GM21737 (cell line): ENCODE results near the gene TYSND1.
A peak's percentile ranks its signal among the peaks of the same experiment; 100 is the strongest.
"Not testable (repeated sequence)": the region's sequence is repeated elsewhere in the genome, so short reads cannot be mapped to it uniquely, and the experiment has no call there.

Source experiments
- ATAC-seq: cut with Tn5 transposase; IDR thresholded peaks from one replicate; pipeline ENCODE4 v1.9.1; 2021; ENCODE audit warnings: mild to moderate bottlenecking, moderate library complexity; ENCODE audit not compliant: unreplicated experiment

TYSND1 gene

GRCh38 chr10:70146489-70147258, at the start of gene TYSND1:
Gene TYSND1 (minus strand): TSS chr10:70146700. CDS start chr10:70146586, 114 bp downstream.
- peak; percentile 90 for ATAC-seq

GRCh38 chr10:70193391-70193844, 46.9 kb upstream of the TYSND1 start:
- ATAC-seq, result no peak

- no peak for ATAC-seq
Observed at GRCh38 chr10:70192326-70192968, 45.9 kb upstream of the TYSND1 start.

- ATAC-seq, result no peak
Observed at GRCh38 chr10:70191972-70192305, 45.4 kb upstream of the TYSND1 start.

- no peak for ATAC-seq
Observed at GRCh38 chr10:70191161-70191971, 44.9 kb upstream of the TYSND1 start.

GRCh38 chr10:70190581-70190980, 44.1 kb upstream of the TYSND1 start:
- ATAC-seq, result no peak

- no peak for ATAC-seq
Observed at GRCh38 chr10:70190102-70190501, 43.6 kb upstream of the TYSND1 start.

GRCh38 chr10:70188768-70189167, 42.3 kb upstream of the TYSND1 start:
- ATAC-seq, result no peak

- ATAC-seq, result no peak
Observed at GRCh38 chr10:70186571-70186970, 40.1 kb upstream of the TYSND1 start.

- no peak for ATAC-seq
Observed at GRCh38 chr10:70186090-70186489, 39.6 kb upstream of the TYSND1 start.

GRCh38 chr10:70183304-70183703, 36.8 kb upstream of the TYSND1 start:
- no peak for ATAC-seq

GRCh38 chr10:70179209-70179608, 32.7 kb upstream of the TYSND1 start:
- ATAC-seq, result not testable (repeated sequence)

- no peak for ATAC-seq
Observed at GRCh38 chr10:70178139-70178725, 31.7 kb upstream of the TYSND1 start.

GRCh38 chr10:70176441-70176840, 29.9 kb upstream of the TYSND1 start:
- ATAC-seq, result no peak

GRCh38 chr10:70175516-70175915, 29.0 kb upstream of the TYSND1 start:
- ATAC-seq, result no peak

GRCh38 chr10:70174058-70174741, 27.7 kb upstream of the TYSND1 start:
- ATAC-seq, result no peak

GRCh38 chr10:70169649-70170364, 23.3 kb upstream of the TYSND1 start:
- peak; percentile 4 for ATAC-seq

- no peak for ATAC-seq
Observed at GRCh38 chr10:70169011-70169410, 22.5 kb upstream of the TYSND1 start.

- no peak for ATAC-seq
Observed at GRCh38 chr10:70167246-70167645, 20.7 kb upstream of the TYSND1 start.

GRCh38 chr10:70166394-70166793, 19.9 kb upstream of the TYSND1 start:
- ATAC-seq, result no peak
